ENCODE data around the gene PER1. TPM values are rescaled to one million over a fixed set of nuclear protein-coding genes. Genes with fewer than 3 reads are reported as not detected.

Gene PER1
- total and polyA plus RNA-seq, 2 of the 13 experiments (the other 11 are each of a cell fraction or from before 2014, with no cell fraction given) = 2.6 to 3.6 TPM

DNA sequence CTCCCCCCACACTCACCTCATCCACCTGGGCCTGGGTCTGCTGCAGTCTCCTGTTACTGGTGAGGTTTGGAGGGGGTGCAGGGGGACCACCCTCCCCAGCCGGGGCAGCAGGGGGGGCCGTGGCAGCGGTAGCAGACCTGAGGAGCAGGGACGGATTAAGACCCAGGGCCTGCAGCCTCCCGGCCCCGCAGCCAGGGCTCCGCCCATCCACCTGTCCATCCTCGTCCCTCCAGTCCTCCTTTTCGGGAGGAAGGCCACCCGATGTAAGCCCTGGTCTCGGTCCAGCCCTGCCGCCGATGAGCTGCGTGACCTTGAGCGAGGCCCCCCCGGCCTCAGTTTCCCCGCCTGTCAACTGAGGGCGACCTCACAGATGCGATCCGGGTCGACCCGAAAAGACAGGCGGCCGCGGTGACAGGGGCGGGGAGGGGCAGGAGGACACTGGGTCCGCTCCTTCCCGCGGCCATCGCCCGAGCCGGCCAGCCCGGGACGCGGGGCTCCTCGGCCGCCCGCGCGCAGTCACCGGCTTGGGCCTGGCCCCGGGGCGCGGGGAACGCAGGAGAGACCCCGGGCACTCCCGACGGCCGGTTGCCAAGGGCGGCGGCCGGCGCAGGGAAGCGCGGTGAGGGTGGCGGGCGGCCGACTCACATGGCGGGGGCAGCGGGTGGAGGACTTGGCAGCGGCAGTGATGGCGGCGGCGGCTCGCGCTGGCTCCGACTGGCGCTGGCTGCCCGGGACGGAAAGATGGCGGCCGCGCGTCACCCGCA, 10.2 kb upstream of the PER1 start, which contains the start of gene VAMP2 (continued):
- TF ChIP-seq CEBPB (IDR thresholded peaks at IDR 0.05; ENCODE audit: borderline replicate concordance, low read depth, low read length) = no peak
- no peak for TF ChIP-seq ZNF746 (CRISPR knock-in tag; IDR thresholded peaks at IDR 0.05)
- TF ChIP-seq ZNF17 (CRISPR knock-in tag; IDR thresholded peaks at IDR 0.05) = no peak
- TF ChIP-seq, protein P1, sequence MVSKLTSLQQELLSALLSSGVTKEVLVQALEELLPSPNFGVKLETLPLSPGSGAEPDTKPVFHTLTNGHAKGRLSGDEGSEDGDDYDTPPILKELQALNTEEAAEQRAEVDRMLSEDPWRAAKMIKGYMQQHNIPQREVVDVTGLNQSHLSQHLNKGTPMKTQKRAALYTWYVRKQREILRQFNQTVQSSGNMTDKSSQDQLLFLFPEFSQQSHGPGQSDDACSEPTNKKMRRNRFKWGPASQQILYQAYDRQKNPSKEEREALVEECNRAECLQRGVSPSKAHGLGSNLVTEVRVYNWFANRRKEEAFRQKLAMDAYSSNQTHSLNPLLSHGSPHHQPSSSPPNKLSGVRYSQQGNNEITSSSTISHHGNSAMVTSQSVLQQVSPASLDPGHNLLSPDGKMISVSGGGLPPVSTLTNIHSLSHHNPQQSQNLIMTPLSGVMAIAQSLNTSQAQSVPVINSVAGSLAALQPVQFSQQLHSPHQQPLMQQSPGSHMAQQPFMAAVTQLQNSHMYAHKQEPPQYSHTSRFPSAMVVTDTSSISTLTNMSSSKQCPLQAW (CRISPR knock-in tag; IDR thresholded peaks at IDR 0.05) = peak; percentile 70; the same call in 1 of the 2 replicates
- TF ChIP-seq KLF11 (CRISPR knock-in tag; IDR thresholded peaks at IDR 0.05) = no peak
- TF ChIP-seq SPEN (CRISPR knock-in tag; IDR thresholded peaks at IDR 0.05; ENCODE audit: low read depth) = peak; percentile 54; the same call in 1 of the 2 replicates
- 0 out of 2 replicates have a peak, but pooled peaks have one; percentile 55 for TF ChIP-seq PHF20 (CRISPR knock-in tag; IDR thresholded peaks at IDR 0.05)
- 0 out of 2 replicates have a peak, but pooled peaks have one; percentile 73 for TF ChIP-seq ZNF513 (CRISPR knock-in tag; conservative IDR thresholded peaks at IDR 0.05)
- TF ChIP-seq ZNF607 (CRISPR knock-in tag; IDR thresholded peaks at IDR 0.05; ENCODE audit: borderline replicate concordance) = peak; percentile 54; the same call in 1 of the 2 replicates
- peak; percentile 57; the same call in 1 of the 2 replicates for TF ChIP-seq ZNF446 (CRISPR knock-in tag; IDR thresholded peaks at IDR 0.05)
- TF ChIP-seq ZNF891 (CRISPR knock-in tag; IDR thresholded peaks at IDR 0.05) = peak; percentile 18; the same call in 1 of the 2 replicates
- TF ChIP-seq, protein P2, sequence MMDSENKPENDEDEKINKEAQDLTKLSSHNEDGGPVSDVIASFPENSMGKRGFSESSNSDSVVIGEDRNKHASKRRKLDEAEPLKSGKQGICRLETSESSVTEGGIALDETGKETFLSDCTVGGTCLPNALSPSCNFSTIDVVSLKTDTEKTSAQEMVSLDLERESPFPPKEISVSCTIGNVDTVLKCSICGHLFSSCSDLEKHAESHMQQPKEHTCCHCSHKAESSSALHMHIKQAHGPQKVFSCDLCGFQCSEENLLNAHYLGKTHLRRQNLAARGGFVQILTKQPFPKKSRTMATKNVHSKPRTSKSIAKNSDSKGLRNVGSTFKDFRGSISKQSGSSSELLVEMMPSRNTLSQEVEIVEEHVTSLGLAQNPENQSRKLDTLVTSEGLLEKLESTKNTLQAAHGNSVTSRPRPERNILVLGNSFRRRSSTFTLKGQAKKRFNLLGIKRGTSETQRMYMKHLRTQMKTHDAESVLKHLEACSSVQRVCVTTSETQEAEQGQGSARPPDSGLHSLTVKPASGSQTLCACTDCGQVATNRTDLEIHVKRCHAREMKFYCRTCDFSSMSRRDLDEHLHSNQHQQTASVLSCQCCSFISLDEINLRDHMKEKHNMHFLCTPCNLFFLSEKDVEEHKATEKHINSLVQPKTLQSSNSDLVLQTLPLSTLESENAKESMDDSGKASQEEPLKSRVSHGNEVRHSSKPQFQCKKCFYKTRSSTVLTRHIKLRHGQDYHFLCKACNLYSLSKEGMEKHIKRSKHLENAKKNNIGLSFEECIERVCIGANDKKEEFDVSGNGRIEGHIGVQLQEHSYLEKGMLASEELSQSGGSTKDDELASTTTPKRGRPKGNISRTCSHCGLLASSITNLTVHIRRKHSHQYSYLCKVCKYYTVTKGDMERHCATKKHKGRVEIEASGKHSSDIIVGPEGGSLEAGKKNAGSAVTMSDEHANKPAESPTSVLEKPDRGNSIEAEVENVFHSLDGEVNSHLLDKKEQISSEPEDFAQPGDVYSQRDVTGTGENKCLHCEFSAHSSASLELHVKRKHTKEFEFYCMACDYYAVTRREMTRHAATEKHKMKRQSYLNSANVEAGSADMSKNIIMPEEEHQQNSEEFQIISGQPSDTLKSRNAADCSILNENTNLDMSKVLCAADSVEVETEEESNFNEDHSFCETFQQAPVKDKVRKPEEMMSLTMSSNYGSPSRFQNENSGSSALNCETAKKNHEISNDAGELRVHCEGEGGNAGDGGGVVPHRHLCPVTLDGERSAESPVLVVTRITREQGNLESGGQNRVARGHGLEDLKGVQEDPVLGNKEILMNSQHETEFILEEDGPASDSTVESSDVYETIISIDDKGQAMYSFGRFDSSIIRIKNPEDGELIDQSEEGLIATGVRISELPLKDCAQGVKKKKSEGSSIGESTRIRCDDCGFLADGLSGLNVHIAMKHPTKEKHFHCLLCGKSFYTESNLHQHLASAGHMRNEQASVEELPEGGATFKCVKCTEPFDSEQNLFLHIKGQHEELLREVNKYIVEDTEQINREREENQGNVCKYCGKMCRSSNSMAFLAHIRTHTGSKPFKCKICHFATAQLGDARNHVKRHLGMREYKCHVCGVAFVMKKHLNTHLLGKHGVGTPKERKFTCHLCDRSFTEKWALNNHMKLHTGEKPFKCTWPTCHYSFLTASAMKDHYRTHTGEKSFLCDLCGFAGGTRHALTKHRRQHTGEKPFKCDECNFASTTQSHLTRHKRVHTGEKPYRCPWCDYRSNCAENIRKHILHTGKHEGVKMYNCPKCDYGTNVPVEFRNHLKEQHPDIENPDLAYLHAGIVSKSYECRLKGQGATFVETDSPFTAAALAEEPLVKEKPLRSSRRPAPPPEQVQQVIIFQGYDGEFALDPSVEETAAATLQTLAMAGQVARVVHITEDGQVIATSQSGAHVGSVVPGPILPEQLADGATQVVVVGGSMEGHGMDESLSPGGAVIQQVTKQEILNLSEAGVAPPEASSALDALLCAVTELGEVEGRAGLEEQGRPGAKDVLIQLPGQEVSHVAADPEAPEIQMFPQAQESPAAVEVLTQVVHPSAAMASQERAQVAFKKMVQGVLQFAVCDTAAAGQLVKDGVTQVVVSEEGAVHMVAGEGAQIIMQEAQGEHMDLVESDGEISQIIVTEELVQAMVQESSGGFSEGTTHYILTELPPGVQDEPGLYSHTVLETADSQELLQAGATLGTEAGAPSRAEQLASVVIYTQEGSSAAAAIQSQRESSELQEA (CRISPR knock-in tag; IDR thresholded peaks at IDR 0.05; ENCODE audit: not compliant biosample characterization) = peak; percentile 27
- TF ChIP-seq, protein P3, sequence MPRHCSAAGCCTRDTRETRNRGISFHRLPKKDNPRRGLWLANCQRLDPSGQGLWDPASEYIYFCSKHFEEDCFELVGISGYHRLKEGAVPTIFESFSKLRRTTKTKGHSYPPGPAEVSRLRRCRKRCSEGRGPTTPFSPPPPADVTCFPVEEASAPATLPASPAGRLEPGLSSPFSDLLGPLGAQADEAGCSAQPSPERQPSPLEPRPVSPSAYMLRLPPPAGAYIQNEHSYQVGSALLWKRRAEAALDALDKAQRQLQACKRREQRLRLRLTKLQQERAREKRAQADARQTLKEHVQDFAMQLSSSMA (CRISPR knock-in tag; IDR thresholded peaks at IDR 0.05) = 0 out of 2 replicates have a peak, but pooled peaks have one; percentile 64
- TF ChIP-seq MEIS2 (CRISPR knock-in tag; IDR thresholded peaks at IDR 0.05) = 0 out of 2 replicates have a peak, but pooled peaks have one; percentile 17

Data from HepG2 (cell line).